ENCODE data around the gene TNFRSF1A. TPM values are rescaled to one million over a fixed set of nuclear protein-coding genes. Genes with fewer than 3 reads are reported as not detected.

Gene TNFRSF1A
- total and polyA plus RNA-seq, 4 donors: 36.9 to 144 (median 88.4) TPM

DNA sequence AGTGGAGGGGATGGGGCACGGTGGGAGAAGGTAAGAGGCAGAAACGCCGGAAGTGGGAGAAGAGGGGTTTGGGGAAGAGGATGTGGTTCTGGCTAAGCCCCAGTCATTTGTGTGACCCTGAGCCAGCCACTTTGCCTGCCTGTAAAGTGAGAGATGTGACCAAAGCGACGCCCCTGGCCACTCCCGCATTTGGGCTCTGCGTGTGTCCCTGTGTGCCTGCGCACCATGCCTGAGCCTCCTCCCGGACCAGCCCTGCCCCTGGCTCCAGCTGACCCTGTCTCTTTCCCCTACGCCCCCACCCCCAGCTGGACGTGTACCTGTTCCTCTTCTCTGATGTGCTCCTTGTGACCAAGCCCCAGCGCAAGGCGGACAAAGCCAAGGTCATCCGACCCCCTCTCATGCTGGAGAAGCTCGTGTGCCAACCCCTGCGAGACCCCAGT, 23.4 kb downstream of the TNFRSF1A start:
- no peaks in the 10 kb centered on the region for H3K27me3 ChIP-seq (ENCODE audit: control insufficient read depth in 4 of 4, insufficient read depth in 4 of 4, low read length in 3 of 4)
- no peak overlapping the region for H3K9ac ChIP-seq (ENCODE audit: low read depth in 1 of 2, low read length in 2 of 2)
- H3K27ac ChIP-seq (ENCODE audit: low read depth in 1 of 2, low read length in 2 of 2): no peak overlapping the region
- 85% methylated on average over 16 of the region's 16 CpGs for WGBS
- TF ChIP-seq HNF4A (conservative IDR thresholded peaks at IDR 0.05): no peak
- TF ChIP-seq SP1 (IDR thresholded peaks at IDR 0.05): no peak
- TF ChIP-seq EGR1 (IDR thresholded peaks at IDR 0.05; ENCODE audit: low read depth in 2 of 2): no peak
- TF ChIP-seq, protein P1, sequence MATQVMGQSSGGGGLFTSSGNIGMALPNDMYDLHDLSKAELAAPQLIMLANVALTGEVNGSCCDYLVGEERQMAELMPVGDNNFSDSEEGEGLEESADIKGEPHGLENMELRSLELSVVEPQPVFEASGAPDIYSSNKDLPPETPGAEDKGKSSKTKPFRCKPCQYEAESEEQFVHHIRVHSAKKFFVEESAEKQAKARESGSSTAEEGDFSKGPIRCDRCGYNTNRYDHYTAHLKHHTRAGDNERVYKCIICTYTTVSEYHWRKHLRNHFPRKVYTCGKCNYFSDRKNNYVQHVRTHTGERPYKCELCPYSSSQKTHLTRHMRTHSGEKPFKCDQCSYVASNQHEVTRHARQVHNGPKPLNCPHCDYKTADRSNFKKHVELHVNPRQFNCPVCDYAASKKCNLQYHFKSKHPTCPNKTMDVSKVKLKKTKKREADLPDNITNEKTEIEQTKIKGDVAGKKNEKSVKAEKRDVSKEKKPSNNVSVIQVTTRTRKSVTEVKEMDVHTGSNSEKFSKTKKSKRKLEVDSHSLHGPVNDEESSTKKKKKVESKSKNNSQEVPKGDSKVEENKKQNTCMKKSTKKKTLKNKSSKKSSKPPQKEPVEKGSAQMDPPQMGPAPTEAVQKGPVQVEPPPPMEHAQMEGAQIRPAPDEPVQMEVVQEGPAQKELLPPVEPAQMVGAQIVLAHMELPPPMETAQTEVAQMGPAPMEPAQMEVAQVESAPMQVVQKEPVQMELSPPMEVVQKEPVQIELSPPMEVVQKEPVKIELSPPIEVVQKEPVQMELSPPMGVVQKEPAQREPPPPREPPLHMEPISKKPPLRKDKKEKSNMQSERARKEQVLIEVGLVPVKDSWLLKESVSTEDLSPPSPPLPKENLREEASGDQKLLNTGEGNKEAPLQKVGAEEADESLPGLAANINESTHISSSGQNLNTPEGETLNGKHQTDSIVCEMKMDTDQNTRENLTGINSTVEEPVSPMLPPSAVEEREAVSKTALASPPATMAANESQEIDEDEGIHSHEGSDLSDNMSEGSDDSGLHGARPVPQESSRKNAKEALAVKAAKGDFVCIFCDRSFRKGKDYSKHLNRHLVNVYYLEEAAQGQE (IDR thresholded peaks at IDR 0.05): no peak
- TF ChIP-seq, protein P2, sequence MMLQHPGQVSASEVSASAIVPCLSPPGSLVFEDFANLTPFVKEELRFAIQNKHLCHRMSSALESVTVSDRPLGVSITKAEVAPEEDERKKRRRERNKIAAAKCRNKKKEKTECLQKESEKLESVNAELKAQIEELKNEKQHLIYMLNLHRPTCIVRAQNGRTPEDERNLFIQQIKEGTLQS (IDR thresholded peaks at IDR 0.05): no peak
- TF ChIP-seq, protein P3, sequence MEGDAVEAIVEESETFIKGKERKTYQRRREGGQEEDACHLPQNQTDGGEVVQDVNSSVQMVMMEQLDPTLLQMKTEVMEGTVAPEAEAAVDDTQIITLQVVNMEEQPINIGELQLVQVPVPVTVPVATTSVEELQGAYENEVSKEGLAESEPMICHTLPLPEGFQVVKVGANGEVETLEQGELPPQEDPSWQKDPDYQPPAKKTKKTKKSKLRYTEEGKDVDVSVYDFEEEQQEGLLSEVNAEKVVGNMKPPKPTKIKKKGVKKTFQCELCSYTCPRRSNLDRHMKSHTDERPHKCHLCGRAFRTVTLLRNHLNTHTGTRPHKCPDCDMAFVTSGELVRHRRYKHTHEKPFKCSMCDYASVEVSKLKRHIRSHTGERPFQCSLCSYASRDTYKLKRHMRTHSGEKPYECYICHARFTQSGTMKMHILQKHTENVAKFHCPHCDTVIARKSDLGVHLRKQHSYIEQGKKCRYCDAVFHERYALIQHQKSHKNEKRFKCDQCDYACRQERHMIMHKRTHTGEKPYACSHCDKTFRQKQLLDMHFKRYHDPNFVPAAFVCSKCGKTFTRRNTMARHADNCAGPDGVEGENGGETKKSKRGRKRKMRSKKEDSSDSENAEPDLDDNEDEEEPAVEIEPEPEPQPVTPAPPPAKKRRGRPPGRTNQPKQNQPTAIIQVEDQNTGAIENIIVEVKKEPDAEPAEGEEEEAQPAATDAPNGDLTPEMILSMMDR (IDR thresholded peaks at IDR 0.05; ENCODE audit: low read depth, low read length, missing input control): no peak
- no peak for TF ChIP-seq NR2F2 (IDR thresholded peaks at IDR 0.05)
- no peak for TF ChIP-seq RXRA (IDR thresholded peaks at IDR 0.05)
- no peak for TF ChIP-seq TAF1 (conservative IDR thresholded peaks at IDR 0.05)
- no peak for TF ChIP-seq FOXA1 (IDR thresholded peaks at IDR 0.05)
- TF ChIP-seq YY1 (IDR thresholded peaks at IDR 0.05): no peak
- TF ChIP-seq, protein P4, sequence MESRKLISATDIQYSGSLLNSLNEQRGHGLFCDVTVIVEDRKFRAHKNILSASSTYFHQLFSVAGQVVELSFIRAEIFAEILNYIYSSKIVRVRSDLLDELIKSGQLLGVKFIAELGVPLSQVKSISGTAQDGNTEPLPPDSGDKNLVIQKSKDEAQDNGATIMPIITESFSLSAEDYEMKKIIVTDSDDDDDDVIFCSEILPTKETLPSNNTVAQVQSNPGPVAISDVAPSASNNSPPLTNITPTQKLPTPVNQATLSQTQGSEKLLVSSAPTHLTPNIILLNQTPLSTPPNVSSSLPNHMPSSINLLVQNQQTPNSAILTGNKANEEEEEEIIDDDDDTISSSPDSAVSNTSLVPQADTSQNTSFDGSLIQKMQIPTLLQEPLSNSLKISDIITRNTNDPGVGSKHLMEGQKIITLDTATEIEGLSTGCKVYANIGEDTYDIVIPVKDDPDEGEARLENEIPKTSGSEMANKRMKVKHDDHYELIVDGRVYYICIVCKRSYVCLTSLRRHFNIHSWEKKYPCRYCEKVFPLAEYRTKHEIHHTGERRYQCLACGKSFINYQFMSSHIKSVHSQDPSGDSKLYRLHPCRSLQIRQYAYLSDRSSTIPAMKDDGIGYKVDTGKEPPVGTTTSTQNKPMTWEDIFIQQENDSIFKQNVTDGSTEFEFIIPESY (IDR thresholded peaks at IDR 0.05): no peak
- no peak for TF ChIP-seq GABPA (IDR thresholded peaks at IDR 0.05 in 1 of 2, conservative IDR thresholded peaks at IDR 0.05 in 1 of 2)
- no peak for TF ChIP-seq FOXA2 (IDR thresholded peaks at IDR 0.05)
- DNase-seq (ENCODE audit: low spot score): no peak
- peaks cover 4 to 17% (median 5%) of the 10 kb centered on the region in 4 donors for H3K4me1 ChIP-seq (ENCODE audit: control insufficient read depth in 4 of 4, insufficient read depth in 4 of 4, low read length in 3 of 4)
- peaks cover 0 to 2% (median 0%) of the 10 kb centered on the region in 4 donors for H3K36me3 ChIP-seq (ENCODE audit: control insufficient read depth in 4 of 4, insufficient read depth in 3 of 4, low read depth in 1 of 4, low read length in 3 of 4)
- H3K9me3 ChIP-seq (ENCODE audit: control insufficient read depth in 4 of 4, low read length in 3 of 4): no peaks in the 10 kb centered on the region
- no peak overlapping the region for H3K4me3 ChIP-seq (ENCODE audit: low read depth in 1 of 3, low read length in 3 of 3)

DNA sequence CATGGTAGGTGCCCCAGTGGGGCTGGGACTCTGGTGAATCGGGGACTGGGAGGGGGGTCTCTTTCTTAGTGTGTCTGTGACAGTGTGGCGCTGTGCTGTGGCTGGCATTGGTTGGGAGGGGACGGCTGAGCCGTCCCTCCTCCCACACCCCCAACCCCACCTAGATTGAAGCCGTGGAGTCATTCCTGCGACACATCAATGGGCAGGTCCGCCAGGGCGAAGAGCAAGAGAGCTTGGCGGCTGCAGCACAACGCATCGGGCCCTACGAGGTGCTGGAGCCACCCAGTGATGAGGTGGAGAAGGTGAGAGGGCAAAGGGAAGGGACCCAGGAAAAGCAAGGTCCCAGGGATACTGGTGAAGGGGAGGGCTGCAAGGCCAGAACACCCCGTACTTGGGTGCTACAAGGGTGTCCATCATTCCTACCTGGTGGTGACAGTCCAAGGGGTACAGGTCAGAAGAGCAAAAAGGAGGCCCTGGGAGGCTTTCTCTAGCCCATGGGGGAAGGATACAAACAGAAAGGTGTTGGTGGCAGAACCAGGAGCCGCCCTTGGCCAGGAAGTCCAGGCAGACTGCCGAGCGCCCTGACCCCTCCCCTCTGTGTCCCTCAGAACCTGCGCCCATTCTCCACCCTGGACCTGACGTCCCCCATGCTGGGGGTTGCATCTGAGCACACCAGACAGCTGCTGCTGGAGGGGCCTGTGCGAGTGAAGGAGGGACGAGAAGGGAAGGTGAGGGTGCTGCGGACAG, 24.0 kb downstream of the TNFRSF1A start:
- TF ChIP-seq HNF4A (conservative IDR thresholded peaks at IDR 0.05): no peak
- no peak for TF ChIP-seq JUND (IDR thresholded peaks at IDR 0.05)
- no peak for TF ChIP-seq FOXA1 (IDR thresholded peaks at IDR 0.05)
- TF ChIP-seq, protein P1 (IDR thresholded peaks at IDR 0.05): no peak
- H3K4me1 ChIP-seq (ENCODE audit: control insufficient read depth in 4 of 4, insufficient read depth in 4 of 4, low read length in 3 of 4): peaks cover 1 to 12% (median 5%) of the 10 kb centered on the region in 4 donors
- DNase-seq (ENCODE audit: low spot score): no peak
- 90% methylated on average over 21 of the region's 21 CpGs for WGBS
- H3K9ac ChIP-seq (ENCODE audit: low read depth in 1 of 2, low read length in 2 of 2): no peak overlapping the region
- H3K4me3 ChIP-seq (ENCODE audit: low read depth in 1 of 3, low read length in 3 of 3): no peak overlapping the region
- H3K27me3 ChIP-seq (ENCODE audit: control insufficient read depth in 4 of 4, insufficient read depth in 4 of 4, low read length in 3 of 4): no peaks in the 10 kb centered on the region
- H3K9me3 ChIP-seq (ENCODE audit: control insufficient read depth in 4 of 4, low read length in 3 of 4): no peaks in the 10 kb centered on the region
- peaks cover 0 to 2% (median 0%) of the 10 kb centered on the region in 4 donors for H3K36me3 ChIP-seq (ENCODE audit: control insufficient read depth in 4 of 4, insufficient read depth in 3 of 4, low read depth in 1 of 4, low read length in 3 of 4)
- H3K27ac ChIP-seq (ENCODE audit: low read depth in 1 of 2, low read length in 2 of 2): no peak overlapping the region

Measured in liver (tissue), 9 donors.